Fibroblast of peridontal ligament (primary cell): ENCODE results near the gene CTSD.
A peak's percentile ranks its signal among the peaks of the same experiment; 100 is the strongest.
"Not testable (repeated sequence)": the region's sequence is repeated elsewhere in the genome, so short reads cannot be mapped to it uniquely, and the experiment has no call there.

ENCODE experiments used
- DNase-seq: peaks from one replicate; pipeline ENCODE4 v3.0.0-alpha.2; 2010; ENCODE audit errors: extremely low read depth

Gene CTSD

DNA sequence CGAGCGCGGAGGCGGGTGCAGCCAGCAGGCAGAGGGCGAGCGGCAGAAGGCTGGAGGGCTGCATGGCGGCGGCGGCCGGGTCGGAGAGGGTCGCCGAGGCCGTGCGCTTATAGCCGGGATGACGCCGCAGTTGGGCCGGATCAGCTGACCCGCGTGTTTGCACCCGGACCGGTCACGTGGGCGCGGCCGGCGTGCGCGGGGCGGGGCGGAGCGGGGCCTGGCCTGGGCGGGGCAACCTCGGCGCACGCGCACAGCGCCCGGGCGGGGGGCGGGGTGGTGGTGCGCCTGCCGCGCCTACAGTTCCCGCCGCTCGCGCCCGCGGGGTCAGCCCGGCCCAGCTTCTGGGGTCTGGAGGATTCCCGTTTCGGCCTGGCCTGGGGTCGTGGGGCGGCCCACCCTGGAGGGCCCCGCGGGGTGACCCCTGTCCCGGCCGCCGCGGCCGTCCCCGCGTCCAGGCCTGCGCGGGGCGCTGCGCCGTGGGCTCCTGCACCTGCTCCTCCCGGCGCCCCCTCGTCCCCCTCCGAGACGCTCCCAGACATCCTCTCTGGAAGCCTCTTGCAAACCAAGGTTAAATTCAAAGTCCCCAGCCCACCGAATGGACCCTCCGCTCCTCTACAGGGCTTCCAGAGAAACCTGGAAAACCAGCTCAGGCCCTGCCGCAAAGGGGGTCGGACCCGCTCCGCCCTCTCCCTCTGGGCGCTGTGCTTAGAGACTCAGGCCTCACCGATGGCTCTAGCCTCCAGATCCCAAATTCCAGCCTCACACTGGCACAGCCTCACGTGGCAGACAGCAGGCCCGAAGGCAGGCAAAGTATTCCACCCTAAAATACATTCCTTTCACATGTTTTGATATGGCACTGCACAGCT, at the start of gene CTSD:
Gene CTSD, minus strand, starts transcription at position 132 of the 866 bp plus-strand sequence. Its CDS starts 68 bp downstream, at position 64.
- peak; percentile 64 for DNase-seq

DNA sequence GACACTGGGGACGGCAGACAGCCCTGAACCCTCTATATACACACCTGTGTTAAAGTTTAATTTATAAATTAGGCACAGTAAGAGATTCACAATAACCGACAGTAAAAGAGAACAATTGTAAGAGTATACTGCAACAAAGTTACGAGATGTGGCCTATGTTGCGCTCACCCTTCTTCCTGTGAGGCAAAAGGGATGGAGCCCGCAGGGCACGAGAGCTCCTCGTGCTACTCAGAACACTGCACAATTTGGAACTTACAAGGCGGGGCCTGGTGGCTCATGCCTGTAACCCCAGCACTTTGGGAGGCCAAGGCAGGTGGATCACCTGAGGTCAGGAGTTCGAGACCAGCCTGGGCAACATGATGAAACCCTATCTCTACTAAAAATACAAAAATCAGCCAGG, 49.6 kb upstream of the CTSD start:
- not testable (repeated sequence) for DNase-seq

DNA sequence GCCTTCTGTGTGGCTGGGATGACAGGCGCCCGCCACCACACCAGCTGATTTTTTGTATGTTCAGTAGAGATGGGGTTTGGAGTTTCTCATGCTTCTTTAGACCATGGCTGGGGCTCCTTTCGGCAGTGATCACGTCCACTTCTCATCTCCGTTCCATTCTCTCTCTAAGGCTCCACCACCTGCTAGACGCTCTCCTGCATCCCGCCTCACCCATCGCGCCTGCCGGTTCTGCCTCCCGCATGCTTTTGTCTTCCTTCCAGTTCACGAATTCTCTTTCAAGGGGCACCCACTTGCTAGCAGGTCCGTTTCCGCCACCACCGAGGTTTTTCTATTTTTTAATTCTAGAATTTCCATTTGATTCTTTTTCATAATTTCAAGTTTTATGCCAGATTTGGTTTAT, 49.1 kb upstream of the CTSD start:
- no peak for DNase-seq

DNA sequence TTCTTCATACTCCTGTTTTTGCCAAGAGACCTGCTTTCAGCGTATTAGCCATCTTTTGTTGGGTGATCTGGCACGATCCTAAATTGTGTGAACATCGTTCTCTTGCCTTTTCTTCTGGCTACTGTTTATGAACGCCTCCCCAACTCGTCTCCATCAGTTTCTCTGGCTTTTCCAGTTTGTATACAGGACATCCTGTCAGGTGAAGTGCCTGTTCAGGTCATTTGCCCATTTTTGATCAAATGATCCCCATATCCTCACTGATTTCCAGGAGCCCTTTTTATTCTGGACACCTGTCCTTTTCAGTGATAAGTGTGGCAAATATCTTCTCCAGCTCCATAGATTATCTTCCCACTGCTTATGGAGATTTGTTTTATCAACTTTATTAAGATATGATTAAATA, 48.5 kb upstream of the CTSD start:
- no peak for DNase-seq

DNA sequence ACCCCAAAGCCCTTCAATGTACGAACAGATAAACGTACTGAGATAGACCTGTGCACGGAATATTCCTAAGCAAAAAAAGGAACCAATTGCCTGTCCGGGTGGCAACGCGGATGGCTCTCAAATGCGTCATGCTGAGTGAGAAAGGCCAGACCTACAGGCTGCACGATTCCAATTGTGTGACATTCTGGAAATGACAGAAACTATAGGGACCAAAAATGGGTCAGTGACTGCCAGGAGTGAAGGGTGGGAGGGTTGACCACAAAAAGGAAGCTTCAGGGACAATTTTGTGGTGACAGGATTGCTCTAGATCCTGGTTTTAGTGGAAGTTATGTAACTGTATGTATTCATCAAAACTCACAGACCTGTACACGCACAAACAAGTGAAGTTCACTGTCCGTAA, 47.0 kb upstream of the CTSD start:
- DNase-seq = no peak

DNA sequence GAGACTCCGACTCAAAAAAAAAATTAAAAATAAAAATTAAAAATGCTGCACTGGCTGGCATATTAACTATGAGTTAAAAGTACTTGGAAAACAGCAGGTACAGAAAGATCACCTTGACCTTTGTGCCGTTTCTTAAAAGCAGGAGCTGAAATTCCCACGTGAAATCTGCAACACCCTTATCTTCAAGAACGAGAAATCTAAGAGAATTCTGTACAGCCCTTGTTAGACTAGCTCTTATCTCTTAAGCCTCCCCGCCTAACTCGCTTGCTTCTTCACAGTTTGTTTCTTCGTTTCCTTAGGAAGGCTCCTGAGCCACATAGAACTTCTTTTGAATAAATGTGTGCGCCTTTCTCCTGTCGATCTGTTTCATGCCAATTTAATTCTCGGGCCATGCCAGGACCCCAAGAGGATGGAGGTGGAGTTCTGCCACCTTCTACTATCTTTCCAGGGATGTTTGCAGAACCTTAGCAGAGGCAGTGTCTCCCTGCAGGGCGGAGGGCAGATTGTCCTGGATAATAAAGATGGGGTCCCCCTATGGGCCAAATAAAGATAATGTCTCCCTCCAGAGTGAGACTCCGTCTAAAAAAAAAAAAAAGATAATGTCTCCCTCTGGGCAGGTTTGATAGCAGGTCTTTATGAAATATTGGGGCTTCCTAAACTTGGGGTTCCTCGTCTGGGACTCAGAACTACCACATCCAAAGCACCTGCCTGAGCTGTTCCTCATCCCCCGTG, 43.7 kb upstream of the CTSD start:
- no peak for DNase-seq

DNA sequence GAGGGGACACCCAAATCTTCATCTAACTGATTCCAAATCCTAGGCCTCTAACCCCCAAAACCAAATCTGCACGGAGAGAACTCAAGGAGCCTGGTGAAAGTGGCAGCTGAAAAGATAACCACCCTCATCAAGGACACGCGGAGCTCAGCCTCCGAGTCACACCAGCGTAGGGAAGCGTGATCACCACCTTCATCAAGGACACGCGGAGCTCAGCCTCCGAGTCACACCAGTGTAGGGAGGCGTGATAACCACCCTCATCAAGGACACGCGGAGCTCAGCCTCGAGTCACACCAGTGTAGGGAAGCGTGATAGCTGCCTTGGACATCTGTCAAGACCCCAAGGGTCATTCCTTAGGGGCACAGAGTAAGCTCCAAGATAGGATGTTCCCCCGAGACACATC, 41.8 kb upstream of the CTSD start:
- DNase-seq = no peak

DNA sequence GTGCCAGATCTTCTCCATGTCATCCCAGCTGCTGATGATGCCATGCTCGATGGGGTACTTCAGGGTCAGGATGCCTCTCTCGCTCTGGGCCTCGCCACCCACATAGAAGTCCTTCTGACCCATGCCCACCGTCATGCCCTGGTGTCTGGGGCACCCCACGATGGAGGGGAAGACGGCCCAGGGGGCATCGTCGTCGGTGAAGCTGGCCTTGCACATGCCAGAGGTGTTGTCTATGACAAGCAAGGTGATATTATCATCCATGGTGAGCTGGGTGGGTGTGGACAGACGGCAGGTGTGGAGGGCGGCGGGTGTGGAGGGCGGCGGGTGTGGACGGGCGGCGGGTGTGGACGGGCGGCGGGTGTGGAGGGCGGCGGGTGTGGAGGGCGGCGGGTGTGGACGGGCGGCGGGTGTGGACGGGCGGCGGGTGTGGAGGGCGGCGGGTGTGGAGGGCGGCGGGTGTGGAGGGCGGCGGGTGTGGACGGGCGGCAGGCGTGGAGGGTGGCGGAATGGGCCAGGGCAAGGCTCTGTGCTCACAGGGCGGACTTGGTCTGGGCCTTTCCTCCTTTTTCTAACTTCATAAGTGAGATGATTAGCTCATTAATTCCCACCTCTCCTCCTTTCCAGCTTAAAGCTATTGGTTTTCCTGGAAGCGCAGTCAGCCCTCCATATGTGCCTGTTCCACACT, 40.2 kb upstream of the CTSD start:
- DNase-seq = not testable (repeated sequence)

DNA sequence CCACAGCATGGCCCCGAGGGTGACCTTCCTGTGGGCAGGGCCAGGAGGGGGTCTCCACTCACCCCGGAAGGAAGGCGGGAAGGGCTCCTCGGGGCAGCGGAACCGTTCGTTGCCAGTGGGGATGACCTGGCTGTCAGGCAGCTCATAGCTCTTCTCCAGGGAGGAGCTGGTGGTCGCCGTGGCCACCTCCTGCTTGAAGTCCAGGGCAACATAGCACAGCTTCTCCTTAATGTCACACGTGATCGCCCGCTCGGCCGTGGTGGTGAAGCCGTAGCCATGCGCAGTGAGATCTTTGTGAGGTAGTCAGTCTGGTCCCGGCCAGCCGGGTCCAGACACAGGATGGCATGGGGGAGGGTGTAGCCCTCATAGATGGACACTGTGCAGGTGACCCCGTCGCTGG, 39.5 kb upstream of the CTSD start:
- DNase-seq = no peak

DNA sequence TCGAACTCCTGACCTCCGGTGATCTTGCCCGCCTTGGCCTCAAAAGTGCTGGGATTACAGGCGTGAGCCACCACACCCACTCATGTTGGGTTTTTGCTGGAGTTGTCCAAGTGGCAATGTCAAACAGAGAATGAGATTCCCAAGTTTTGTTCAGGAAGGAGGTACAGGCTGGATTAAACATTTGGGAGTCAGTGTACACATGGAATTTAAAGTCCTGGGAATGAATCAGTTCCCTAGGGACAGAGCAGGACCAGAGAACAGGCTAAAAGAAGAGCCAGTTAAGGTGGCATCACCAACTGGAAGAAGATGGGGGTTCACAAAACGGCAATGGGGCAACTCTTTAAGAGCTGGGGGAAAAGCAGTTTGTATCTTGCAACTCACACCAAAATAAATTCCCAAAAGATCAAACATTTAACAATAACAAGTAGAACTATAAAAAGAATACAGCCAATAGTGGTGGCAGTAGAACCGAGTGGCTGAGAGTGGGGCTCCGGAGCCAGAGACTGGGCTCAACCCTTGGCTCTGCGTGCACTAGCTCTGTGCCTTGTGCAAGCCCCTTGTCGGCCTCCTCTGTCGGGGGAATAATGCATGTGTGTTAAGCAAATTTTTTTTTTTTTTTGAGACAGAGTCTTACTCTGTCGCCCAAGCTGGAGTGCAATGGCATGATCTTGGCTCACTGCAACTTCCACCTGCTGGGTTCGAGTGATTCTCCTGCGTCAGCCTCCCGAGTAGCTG, 33.8 kb upstream of the CTSD start:
- no peak for DNase-seq

DNA sequence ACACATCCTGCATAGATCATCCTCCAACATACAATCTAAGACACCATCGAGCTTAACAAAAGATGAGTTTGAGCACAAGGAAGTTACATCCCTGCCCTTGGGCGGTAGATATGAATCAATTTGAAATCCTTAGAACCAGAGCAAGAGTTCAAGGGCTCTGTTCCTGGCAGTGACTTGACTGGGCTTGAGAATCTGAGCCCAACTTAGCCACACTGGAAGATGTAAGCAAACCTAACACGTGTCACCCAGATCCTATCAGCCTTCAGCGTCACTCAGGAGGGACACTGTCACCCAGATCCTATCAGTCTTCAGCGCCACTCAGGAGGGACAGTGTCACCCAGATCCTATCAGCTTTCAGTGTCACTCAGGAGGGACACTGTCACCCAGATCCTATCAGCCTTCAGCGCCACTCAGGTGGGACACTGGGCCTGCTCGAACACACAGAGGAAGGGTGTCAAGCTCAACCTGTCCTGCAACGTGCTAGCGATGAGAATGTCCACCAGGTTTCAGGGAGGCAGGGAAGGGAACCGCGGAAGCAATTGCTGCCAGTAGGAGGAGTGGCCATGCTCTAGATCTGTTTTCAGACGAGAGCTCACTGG, 32.8 kb upstream of the CTSD start:
- no peak for DNase-seq

DNA sequence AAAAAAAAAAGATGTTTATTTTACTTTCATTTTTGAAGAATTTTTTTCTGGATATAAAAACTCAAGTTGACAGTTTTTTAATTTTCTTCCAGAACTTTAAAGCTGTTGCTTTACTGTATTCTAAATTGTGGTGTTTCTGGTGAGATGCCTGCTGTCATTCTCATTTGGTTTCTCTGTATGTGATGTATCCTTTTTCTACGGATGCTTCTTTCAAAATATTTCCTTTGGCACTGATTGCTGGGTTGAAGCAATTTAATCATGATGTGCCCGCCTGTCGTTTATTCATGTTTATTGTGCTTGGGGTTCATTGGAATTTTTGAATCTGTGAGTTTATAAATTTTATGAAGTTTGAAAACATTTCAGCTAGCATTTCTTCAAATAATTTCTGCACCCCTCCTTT, 29.4 kb upstream of the CTSD start:
- DNase-seq = peak; percentile 72

DNA sequence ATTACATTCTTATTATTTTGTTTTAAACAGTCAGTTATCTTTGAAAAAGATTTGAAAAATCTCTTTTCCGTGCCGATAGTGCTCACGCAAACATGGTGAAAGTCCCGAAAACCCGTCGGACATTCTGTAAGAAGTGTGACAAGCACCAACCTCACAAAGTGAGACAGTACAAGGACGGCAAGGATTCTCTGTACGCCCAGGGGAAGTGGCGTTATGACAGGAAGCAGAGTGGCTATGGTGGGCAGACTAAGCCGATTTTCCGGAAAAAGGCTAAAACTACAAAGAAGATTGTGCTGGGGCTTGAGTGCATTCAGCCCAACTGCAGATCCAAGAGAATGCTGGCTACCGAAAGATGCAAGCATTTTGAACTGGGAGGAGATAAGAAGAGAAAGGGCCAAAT, 28.7 kb upstream of the CTSD start:
- no peak for DNase-seq

DNA sequence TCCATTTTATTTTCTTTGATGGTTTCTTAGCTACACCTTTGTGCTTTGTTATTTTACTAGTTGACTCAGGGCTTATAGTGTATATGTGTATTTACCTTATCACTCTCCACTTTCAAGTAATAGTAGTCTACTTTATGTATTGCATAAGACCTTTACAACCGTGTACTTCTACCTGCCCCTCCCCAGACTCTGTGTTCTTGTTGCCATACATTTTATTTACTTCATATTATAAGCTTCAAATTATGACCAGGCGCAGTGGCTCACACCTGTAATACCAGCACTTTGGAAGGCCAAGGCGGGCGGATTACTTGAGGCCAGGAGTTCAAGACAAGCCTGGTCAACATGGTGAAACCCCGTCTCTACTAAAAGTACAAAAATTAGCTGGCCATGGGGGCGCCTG, 28.2 kb upstream of the CTSD start:
- no peak for DNase-seq

DNA sequence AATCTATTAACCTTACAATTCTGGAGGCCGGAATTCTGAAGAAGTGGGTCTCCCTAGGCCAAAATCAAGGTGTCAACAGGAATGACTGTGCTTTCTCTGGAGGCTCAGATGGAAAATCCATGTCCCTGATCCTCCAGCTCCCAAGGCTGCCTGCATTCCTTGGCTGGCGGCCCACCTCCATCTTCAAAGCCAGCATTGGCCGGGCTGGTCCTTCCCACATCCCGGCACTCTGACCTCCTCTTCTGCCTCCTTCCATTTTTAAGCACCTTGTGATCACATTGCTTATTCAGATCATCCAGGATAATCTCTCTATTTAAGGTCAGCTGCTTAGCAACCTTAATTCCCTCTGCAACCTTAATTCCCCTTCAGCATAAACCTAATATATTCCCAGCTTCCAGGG, 22.7 kb upstream of the CTSD start:
- DNase-seq = no peak

DNA sequence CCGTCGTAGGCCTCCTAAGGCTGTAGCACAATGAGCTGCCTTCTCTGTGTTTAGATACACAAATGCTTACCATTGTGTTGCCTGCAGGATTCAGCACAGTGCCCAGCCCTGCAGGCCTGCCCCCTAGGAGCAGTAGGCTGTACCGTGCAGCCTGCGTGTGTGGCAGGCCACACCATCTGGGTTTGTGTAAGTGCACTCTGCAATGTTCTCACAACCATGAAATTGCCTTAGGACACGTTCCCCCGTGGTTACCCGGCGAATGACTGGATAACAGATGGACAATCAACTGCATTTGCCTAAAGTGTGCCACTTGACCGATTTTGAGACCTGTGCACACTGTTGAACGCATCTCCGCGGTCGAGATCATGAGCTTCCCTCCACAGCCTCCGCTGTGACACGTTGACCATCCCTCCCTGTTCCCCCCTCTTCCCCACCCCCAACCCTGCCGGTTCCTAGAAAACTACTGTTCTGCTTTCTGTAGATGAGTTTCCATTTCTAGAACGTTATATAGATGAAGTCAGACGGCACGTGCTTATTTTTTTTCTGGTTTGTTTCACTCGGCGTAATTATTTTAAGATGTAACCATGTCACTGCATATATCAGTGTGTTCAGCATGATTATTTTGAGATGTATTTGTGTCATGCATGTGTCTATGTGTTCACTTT, 22.2 kb upstream of the CTSD start:
- DNase-seq = peak; percentile 18

DNA sequence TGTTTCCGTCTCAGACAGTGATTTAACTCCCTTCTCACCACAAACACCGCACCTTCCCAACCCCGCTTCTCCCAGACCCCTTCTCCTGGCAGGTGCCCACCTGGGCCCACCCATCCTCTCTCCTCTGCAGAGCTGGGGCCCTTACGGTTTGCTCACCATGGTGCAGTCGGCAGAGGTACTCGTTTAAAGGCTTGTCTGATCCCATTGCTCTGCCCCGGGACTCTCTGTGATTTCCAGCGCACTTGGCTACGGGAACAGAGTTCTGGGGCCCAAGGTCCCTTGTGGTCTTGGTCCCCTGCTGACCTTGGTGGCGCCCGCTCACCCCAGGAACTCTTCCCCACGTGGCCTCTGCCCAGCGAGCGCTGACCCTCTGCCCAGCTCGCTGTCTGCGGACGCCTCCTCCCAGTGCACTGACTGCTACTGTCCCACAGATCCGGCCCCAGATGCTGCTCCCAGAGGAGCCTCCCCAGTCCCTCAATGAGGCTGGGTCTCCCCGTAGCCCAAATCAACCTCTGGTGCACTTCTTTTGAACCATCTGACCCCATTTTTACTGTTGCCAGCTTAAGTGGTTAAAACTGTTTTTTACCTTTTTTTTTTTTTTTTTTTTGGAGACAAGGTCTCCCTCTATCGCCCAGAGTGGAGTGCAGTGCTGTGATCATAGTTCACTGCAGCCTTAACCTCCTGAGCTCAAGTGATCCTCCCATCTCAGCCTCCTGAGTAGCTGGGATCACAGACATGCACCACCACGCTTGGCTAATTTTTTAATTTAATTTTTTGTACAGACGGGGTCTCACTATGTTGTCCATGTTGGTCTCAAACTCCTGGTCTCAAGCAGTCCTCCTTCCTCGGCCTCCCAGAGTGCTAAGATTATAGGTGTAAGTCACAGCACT, 21.3 kb upstream of the CTSD start:
- DNase-seq = no peak

DNA sequence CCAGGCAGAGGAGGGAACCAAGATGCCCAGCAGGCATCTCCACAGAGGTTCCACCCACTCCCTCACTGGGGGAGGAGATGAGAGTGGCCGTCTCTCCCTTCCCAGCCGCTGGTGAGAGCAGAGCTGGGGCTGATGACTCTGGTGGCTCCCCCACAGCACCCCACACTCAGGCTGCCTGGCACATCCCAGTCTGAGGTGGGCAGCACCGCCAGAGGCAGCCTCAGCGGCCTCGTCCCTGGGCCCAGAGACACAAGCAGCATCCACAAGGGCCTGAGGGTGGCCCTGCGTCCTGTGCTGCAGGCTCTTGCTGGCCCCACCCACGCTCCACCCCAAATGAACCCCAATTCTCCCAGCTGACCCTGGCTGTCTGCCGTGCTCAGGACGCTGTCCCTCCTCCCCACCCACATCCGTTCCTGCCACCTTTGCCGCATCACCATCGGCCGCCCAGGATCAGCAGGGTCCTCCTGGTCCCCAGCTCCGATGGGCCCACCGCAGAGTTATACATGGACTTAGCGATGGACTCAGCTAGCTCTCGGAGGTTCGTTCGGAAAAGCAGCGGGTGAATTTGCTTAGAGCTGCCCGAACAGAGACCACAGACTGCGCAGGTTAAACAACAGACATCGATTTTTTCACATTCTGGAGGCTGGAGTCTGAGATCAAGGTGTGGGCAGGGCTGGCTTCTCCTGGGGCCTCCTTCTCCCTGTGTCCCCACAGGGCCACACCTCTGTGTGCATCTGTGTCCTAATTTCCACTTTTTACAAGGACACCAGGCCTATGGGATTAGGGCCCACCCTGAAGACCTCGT, 20.2 kb upstream of the CTSD start:
- DNase-seq = no peak
